ENCODE data around the gene LRATD1.

LRATD1 gene

DNA sequence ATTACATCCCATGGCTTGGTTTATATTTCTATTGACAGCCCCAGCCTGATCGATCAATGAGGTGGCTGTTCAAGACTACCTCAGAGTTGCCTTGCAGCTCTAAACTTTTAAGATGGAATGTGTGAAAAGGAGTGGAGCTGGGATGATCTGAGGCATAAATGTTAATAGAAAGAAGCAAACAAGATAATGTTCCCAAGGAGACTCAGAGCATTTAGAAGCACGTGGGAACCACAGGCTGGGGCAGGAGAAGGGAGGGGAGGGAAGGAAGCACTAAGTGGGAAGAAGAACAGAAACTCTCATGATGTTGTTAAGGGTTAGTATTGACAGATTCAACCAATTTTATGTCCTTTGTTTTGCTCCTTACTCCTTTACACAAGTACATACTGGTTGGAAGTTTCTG lies 28.8 kb upstream of the LRATD1 start:
- no peak for DNase-seq (ENCODE audit: extremely low spot score)
- POLR2A ChIA-PET = no interaction called here
- TF ChIP-seq, protein P1, sequence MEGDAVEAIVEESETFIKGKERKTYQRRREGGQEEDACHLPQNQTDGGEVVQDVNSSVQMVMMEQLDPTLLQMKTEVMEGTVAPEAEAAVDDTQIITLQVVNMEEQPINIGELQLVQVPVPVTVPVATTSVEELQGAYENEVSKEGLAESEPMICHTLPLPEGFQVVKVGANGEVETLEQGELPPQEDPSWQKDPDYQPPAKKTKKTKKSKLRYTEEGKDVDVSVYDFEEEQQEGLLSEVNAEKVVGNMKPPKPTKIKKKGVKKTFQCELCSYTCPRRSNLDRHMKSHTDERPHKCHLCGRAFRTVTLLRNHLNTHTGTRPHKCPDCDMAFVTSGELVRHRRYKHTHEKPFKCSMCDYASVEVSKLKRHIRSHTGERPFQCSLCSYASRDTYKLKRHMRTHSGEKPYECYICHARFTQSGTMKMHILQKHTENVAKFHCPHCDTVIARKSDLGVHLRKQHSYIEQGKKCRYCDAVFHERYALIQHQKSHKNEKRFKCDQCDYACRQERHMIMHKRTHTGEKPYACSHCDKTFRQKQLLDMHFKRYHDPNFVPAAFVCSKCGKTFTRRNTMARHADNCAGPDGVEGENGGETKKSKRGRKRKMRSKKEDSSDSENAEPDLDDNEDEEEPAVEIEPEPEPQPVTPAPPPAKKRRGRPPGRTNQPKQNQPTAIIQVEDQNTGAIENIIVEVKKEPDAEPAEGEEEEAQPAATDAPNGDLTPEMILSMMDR (IDR thresholded peaks at IDR 0.05; ENCODE audit: control extremely low read depth, extremely low read depth, low read depth, missing control alignments) = no peak
- CTCF ChIA-PET = no interaction called here

DNA sequence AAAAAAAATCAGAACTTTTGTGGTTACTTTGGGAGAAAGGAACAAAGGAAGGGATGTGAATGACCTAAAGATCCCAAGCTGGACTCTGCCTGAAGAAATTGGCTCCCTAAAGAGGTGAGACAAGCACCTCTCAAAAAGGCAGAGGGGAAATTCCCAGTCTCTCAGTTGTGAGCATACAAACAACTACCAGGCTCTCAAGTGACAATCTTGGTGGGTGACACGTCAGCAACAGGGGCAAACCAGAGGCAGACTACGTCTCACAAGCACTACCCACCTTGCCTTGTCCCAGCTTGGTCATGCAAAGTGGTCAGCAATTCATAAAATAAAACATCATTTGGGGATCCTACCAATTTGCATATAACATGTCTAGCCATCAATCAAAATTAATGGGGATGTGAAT lies 24.3 kb upstream of the LRATD1 start:
- TF ChIP-seq, protein P1 (IDR thresholded peaks at IDR 0.05; ENCODE audit: control extremely low read depth, extremely low read depth, low read depth, missing control alignments) = no peak
- DNase-seq (ENCODE audit: extremely low spot score) = no peak
- ChIA-PET CTCF (no interaction called here), POLR2A (no interaction called here)

DNA sequence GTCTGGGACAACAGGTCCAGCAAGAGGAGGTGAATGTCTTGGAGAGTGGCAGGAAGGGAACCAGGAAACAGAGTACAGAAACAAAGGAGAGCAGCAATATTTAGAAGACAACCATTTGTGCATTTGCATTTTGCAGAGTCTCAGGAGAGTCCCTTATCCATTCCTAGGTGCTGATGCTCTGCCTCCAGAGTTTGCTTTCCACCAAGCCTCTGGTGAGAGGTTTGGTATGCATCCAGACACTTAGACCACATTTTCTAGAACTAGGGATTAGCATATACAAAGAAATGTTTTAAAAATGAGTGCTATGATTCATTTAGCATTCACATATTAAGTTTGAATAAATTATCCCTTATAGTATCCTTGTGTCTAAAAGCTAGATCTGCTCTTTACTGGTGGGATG lies 18.5 kb upstream of the LRATD1 start:
- POLR2A ChIA-PET = no interaction called here
- TF ChIP-seq, protein P1 (IDR thresholded peaks at IDR 0.05; ENCODE audit: control extremely low read depth, extremely low read depth, low read depth, missing control alignments) = no peak
- CTCF ChIA-PET = no interaction called here
- no peak for DNase-seq (ENCODE audit: extremely low spot score)

DNA sequence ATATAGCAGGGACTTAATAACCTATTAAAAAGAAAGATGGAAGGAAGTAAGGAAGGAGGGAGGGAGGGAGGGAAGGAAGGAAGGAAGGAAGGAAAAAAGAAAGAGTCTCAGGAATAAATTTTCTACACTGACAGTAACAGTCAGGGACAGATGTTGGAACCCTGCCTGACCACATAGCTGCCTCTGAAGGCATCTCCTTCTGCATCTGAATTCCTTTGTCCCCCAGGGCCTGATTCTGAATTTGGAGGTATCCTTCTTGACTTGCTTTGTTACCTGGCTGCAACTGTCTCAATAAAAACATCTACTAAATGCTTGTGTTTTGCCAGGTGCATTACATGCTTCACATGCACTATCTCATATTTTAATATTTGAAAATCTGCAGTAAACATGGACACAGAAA lies 17.4 kb upstream of the LRATD1 start:
- TF ChIP-seq, protein P1 (IDR thresholded peaks at IDR 0.05; ENCODE audit: control extremely low read depth, extremely low read depth, low read depth, missing control alignments) = no peak
- POLR2A ChIA-PET = no interaction called here
- CTCF ChIA-PET = no interaction called here
- DNase-seq (ENCODE audit: extremely low spot score) = no peak

DNA sequence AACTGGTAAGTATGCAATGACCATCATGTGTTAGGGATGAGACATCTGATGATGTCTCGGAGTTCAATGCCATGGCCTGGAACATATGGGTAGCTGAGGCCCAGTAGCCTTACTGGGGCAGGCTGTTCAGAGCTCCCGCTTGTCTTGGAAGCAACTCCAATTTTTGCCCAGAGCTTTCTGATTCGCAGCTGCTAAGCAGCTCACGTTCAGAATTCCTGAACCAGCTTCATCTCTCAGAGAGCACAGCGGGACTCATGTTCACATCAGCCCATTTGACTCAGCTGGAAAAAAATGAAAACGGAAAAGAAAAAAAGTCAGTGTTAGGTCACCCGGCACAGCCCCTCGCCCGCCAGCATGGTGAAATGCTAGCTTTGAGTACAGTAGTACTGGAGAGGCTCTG lies 16.8 kb upstream of the LRATD1 start:
- ChIA-PET CTCF (no interaction called here), POLR2A (no interaction called here)
- no peak for DNase-seq (ENCODE audit: extremely low spot score)
- TF ChIP-seq, protein P1 (IDR thresholded peaks at IDR 0.05; ENCODE audit: control extremely low read depth, extremely low read depth, low read depth, missing control alignments) = no peak

DNA sequence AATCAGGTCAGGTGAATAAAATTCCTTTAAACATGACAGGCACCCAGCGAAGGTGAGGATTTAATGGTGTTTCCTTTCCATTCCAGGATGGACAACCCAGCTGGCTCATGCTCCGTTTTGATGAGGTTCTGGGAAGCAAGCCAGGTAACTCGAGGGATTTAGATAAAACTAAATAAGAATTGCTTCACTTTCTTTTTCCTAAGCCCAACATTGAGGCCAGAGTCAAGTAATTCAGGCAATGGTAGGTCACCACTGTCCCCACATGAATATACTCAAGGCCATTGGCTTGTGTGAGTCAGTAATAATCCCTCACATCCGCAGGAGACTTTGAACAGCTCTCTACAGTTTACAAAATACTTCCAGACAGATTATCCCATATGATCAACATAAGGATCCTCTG lies 16.2 kb upstream of the LRATD1 start:
- ChIA-PET CTCF (no interaction called here), POLR2A (no interaction called here)
- TF ChIP-seq, protein P1 (IDR thresholded peaks at IDR 0.05; ENCODE audit: control extremely low read depth, extremely low read depth, low read depth, missing control alignments) = no peak
- no peak for DNase-seq (ENCODE audit: extremely low spot score)

DNA sequence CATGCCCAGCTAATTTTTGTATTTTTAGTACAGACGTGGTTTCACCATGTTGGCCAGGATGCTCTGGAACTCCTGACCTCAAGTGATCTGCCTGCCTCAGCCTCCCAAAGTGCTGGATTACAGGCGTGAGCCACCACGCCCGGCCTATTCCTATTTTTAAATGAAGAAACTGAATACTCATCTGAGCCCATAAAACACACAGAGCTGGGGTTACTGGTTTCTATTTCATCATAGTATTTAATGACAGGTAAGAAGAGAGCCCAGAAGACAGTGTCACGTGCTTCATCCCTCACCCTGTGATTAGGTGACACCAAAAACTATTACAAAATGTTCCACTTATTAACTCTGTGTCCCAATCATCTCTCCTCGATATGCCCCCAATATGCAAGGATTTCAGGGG lies 15.6 kb upstream of the LRATD1 start:
- ChIA-PET CTCF (no interaction called here), POLR2A (no interaction called here)
- DNase-seq (ENCODE audit: extremely low spot score) = no peak
- TF ChIP-seq, protein P1 (IDR thresholded peaks at IDR 0.05; ENCODE audit: control extremely low read depth, extremely low read depth, low read depth, missing control alignments) = no peak

Measured in GM10248 (cell line).